Measurements from ENCODE around the gene TBRG1. TPM values are rescaled to one million over a fixed set of nuclear protein-coding genes. Genes with fewer than 3 reads are reported as not detected.
A peak's percentile ranks its signal among the peaks of the same experiment; 100 is the strongest.

Gene TBRG1
- total and polyA plus RNA-seq, 5 donors from 2014 or later: 30.3 to 60.7 (median 40.8) TPM

DNA sequence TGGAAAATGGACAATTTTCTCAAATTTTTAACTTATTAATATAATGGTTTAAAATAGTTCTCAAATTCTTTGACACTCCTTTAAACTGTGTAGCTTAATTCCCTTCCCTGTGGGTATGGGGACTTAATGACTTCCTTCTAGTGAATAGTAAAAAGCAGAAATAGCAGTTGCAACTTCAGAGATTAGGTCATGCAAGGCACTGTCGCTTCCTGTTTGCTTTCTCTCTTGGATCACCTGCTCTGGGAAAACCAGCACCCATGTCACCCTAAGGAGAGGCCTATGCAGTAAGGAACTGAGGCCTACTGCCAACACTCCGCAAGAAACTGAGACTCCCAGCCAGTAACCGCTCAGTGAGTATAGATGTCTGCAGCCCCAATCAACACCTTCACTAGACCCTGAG is 16.9 kb upstream of the TBRG1 start:
- Mint-ChIP-seq H3K9me3 (no peaks in the 10 kb centered on the region), H3K36me3 (no peaks in the 10 kb centered on the region), H3K4me3 (no peak overlapping the region), H3K27ac (no peak overlapping the region), H3K4me1 (no peaks in the 10 kb centered on the region), H3K27me3 (peaks cover 8% of the 10 kb centered on the region)
- no peak overlapping the region for H3K27ac ChIP-seq (ENCODE audit: insufficient read depth, low read length, poor library complexity, severe bottlenecking)
- H3K36me3 ChIP-seq (ENCODE audit: control insufficient read depth, insufficient read depth, low read length): no peaks in the 10 kb centered on the region
- ATAC-seq (ENCODE audit: low read depth in 2 of 2) (no peak), DNase-seq (no peak)
- no peak overlapping the region for H3K4me3 ChIP-seq (ENCODE audit: low read depth, low read length)
- no peaks in the 10 kb centered on the region for H3K4me1 ChIP-seq (ENCODE audit: control insufficient read depth, insufficient read depth, low read length, poor library complexity, severe bottlenecking)
- H3K9me3 ChIP-seq (ENCODE audit: control insufficient read depth in 2 of 2, low read length in 2 of 2): no peaks in the 10 kb centered on the region
- H3K27me3 ChIP-seq (ENCODE audit: control insufficient read depth, insufficient read depth, low read length): peaks cover 5% of the 10 kb centered on the region

DNA sequence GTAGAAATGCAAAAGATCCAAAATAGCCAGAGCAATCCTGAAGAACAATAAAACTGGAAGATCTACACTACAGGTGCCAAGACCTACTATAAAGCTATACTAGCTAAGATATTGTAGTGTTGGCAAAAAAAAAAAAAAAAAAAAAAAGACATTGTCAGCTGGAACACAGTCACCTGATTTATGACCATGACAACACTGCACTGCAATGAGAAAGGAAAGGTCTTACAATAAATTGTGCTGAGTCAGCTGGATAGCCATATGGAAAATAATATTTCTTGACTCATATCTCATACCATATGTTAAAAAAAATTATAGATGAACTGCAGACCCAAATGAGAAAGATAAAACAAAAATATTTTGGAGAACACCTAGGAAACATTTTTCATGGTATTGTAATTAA is 14.5 kb upstream of the TBRG1 start:
- no peak overlapping the region for H3K4me3 ChIP-seq (ENCODE audit: low read depth, low read length)
- H3K9me3 Mint-ChIP-seq: no peaks in the 10 kb centered on the region
- H3K27ac ChIP-seq (ENCODE audit: insufficient read depth, low read length, poor library complexity, severe bottlenecking): no peak overlapping the region
- no peaks in the 10 kb centered on the region for H3K4me1 ChIP-seq (ENCODE audit: control insufficient read depth, insufficient read depth, low read length, poor library complexity, severe bottlenecking)
- ATAC-seq (ENCODE audit: low read depth in 2 of 2) (no peak), DNase-seq (no peak)
- H3K36me3 ChIP-seq (ENCODE audit: control insufficient read depth, insufficient read depth, low read length): no peaks in the 10 kb centered on the region
- no peak overlapping the region for H3K27ac Mint-ChIP-seq
- H3K4me3 Mint-ChIP-seq: no peak overlapping the region
- H3K9me3 ChIP-seq (ENCODE audit: control insufficient read depth in 2 of 2, low read length in 2 of 2): no peaks in the 10 kb centered on the region
- H3K36me3 Mint-ChIP-seq: no peaks in the 10 kb centered on the region
- no peaks in the 10 kb centered on the region for H3K27me3 ChIP-seq (ENCODE audit: control insufficient read depth, insufficient read depth, low read length)
- H3K27me3 Mint-ChIP-seq: peaks cover 6% of the 10 kb centered on the region
- H3K4me1 Mint-ChIP-seq: peaks cover 0 to 6% (median 3%) of the 10 kb centered on the region in 4 donors

DNA sequence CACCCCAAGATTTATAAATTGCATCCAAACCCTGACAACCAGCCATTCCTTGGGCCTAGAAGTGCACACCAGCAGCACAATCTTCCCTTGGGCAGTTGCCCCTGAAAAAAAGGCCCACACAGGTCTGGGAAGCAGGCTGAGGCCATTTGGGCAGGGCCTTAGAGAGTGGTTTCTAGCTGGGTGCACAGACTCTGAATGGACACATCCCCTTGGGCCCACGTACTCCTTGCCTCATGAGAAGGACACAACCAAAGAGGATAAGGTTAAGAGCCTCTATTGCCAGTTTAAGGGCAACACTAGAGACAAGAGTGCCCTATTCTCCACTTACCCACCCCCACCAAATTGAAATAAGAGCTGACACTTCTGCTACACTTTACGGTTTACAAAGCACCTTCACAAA is 12.4 kb upstream of the TBRG1 start:
- Mint-ChIP-seq H3K36me3 (no peaks in the 10 kb centered on the region), H3K9me3 (no peaks in the 10 kb centered on the region), H3K4me1 (peaks cover 0 to 6% (median 3%) of the 10 kb centered on the region in 4 donors), H3K27ac (peak overlapping the region in 1 of 3 donors; percentile 29), H3K4me3 (no peak overlapping the region), H3K27me3 (peaks cover 12% of the 10 kb centered on the region)
- ATAC-seq (ENCODE audit: low read depth in 2 of 2) (no peak), DNase-seq (no peak)
- Histone ChIP-seq H3K4me1 (ENCODE audit: control insufficient read depth, insufficient read depth, low read length, poor library complexity, severe bottlenecking) (no peaks in the 10 kb centered on the region), H3K27ac (ENCODE audit: insufficient read depth, low read length, poor library complexity, severe bottlenecking) (no peak overlapping the region), H3K4me3 (ENCODE audit: low read depth, low read length) (no peak overlapping the region), H3K27me3 (ENCODE audit: control insufficient read depth, insufficient read depth, low read length) (no peaks in the 10 kb centered on the region), H3K36me3 (ENCODE audit: control insufficient read depth, insufficient read depth, low read length) (no peaks in the 10 kb centered on the region), H3K9me3 (ENCODE audit: control insufficient read depth in 2 of 2, low read length in 2 of 2) (no peaks in the 10 kb centered on the region)

DNA sequence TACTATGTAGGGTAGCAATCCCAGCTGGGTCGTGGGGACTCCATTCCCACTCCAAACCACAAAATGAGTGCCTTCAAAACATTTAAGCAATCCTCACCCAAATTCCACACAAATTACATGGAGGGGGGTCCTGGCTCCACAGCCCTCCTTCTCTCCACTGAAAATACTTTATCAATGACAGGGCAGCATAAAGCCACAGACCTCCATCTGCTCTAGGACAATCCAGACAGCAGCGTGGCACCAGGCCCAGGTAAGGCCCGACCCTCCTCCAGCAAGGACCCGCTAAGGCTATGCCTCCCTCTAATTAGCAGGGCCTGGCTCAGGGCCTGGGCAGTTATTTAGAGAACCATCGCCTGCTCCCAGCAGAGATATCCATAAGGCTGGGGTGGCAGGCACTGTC is 11.6 kb upstream of the TBRG1 start, which contains the start of gene PANX3:
PANX3 (plus strand) TSS at position 365 of the 400 bp plus-strand sequence. CDS start 129 bp downstream, outside the sequence.
- Histone ChIP-seq H3K9me3 (ENCODE audit: control insufficient read depth in 2 of 2, low read length in 2 of 2) (no peaks in the 10 kb centered on the region), H3K27ac (ENCODE audit: insufficient read depth, low read length, poor library complexity, severe bottlenecking) (no peak within 1 kb of the TSS), H3K4me1 (ENCODE audit: control insufficient read depth, insufficient read depth, low read length, poor library complexity, severe bottlenecking) (no peaks in the 10 kb centered on the region), H3K36me3 (ENCODE audit: control insufficient read depth, insufficient read depth, low read length) (no peaks in the 10 kb centered on the region), H3K4me3 (ENCODE audit: low read depth, low read length) (no peak within 1 kb of the TSS), H3K27me3 (ENCODE audit: control insufficient read depth, insufficient read depth, low read length) (no peaks in the 10 kb centered on the region)
- ATAC-seq (ENCODE audit: low read depth in 2 of 2) (no peak), DNase-seq (no peak)
- Mint-ChIP-seq H3K27me3 (peaks cover 10% of the 10 kb centered on the region), H3K4me1 (peaks cover 0 to 6% (median 3%) of the 10 kb centered on the region in 4 donors), H3K27ac (peak within 1 kb of the TSS in 1 of 3 donors; percentile 13), H3K4me3 (no peak within 1 kb of the TSS), H3K9me3 (no peaks in the 10 kb centered on the region), H3K36me3 (no peaks in the 10 kb centered on the region)

DNA sequence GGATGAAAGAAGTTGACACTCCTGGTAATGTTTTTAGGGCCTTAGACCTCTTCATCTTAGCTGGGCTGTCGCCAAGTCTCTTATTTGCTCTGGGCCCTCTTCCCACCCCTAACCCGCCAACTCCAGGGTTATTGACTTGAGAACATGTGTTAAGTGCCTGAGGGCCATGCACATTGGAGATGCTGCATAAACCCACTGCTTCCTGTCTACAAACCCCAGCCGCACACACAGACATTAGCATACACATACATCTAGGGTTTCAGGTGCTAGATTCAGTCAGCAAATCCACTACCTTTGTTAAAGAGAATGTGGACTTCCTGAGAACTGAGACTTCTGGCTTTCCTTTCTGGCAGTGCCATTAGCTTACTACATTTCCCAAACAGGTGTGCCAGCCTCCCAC is 10.6 kb upstream of the TBRG1 start:
- peaks cover 0 to 6% (median 3%) of the 10 kb centered on the region in 4 donors for H3K4me1 Mint-ChIP-seq
- no peaks in the 10 kb centered on the region for H3K4me1 ChIP-seq (ENCODE audit: control insufficient read depth, insufficient read depth, low read length, poor library complexity, severe bottlenecking)
- DNase-seq (peak in 1 of 3 donors; percentile 48), ATAC-seq (ENCODE audit: low read depth in 2 of 2) (peak in 1 of 2 donors; percentile 37)
- H3K9me3 Mint-ChIP-seq: no peaks in the 10 kb centered on the region
- H3K36me3 ChIP-seq (ENCODE audit: control insufficient read depth, insufficient read depth, low read length): no peaks in the 10 kb centered on the region
- H3K9me3 ChIP-seq (ENCODE audit: control insufficient read depth in 2 of 2, low read length in 2 of 2): no peaks in the 10 kb centered on the region
- H3K27me3 Mint-ChIP-seq: peaks cover 9% of the 10 kb centered on the region
- no peak overlapping the region for H3K27ac ChIP-seq (ENCODE audit: insufficient read depth, low read length, poor library complexity, severe bottlenecking)
- no peaks in the 10 kb centered on the region for H3K36me3 Mint-ChIP-seq
- peak overlapping the region in 1 of 3 donors; percentile 13 for H3K27ac Mint-ChIP-seq
- H3K4me3 Mint-ChIP-seq: no peak overlapping the region
- H3K4me3 ChIP-seq (ENCODE audit: low read depth, low read length): no peak overlapping the region
- no peaks in the 10 kb centered on the region for H3K27me3 ChIP-seq (ENCODE audit: control insufficient read depth, insufficient read depth, low read length)

DNA sequence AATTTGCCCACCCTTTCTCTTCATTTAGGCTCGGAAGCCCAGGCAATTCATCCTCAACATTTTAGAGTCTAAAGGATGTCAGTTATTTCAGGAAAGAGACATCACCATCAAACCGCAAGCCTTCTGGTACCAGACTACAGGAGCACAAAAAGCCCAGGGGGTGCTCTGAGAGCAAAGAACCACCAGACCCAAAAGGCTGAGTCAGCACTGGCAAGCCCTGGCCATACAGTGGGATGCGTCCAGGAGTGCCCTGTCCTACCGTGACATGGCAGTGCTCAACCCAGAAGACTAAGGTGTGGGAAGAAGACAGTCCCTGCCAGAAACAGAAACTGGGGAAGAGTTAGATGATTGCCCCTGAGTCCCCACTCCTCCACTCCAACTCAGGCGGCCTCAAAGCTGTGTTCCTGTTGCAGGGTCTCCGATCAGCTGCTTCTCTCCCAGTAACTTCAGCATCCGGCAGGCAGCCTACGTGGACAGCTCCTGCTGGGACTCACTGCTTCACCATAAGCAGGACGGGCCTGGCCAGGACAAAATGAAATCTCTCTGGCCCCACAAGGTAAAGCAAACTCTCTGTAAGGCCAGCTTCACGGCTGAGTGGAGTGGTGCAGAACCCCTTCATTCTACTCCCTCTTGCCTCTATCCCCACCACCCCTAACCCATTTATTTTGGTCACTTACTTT is 10.0 kb upstream of the TBRG1 start:
- DNase-seq (no peak), ATAC-seq (ENCODE audit: low read depth in 2 of 2) (no peak)
- Histone ChIP-seq H3K4me3 (ENCODE audit: low read depth, low read length) (no peak overlapping the region), H3K36me3 (ENCODE audit: control insufficient read depth, insufficient read depth, low read length) (no peaks in the 10 kb centered on the region), H3K27ac (ENCODE audit: insufficient read depth, low read length, poor library complexity, severe bottlenecking) (no peak overlapping the region), H3K27me3 (ENCODE audit: control insufficient read depth, insufficient read depth, low read length) (no peaks in the 10 kb centered on the region), H3K4me1 (ENCODE audit: control insufficient read depth, insufficient read depth, low read length, poor library complexity, severe bottlenecking) (no peaks in the 10 kb centered on the region), H3K9me3 (ENCODE audit: control insufficient read depth in 2 of 2, low read length in 2 of 2) (no peaks in the 10 kb centered on the region)
- Mint-ChIP-seq H3K4me1 (peaks cover 0 to 6% (median 4%) of the 10 kb centered on the region in 4 donors), H3K27me3 (peaks cover 15% of the 10 kb centered on the region), H3K36me3 (no peaks in the 10 kb centered on the region), H3K9me3 (no peaks in the 10 kb centered on the region), H3K27ac (no peak overlapping the region), H3K4me3 (no peak overlapping the region)

DNA sequence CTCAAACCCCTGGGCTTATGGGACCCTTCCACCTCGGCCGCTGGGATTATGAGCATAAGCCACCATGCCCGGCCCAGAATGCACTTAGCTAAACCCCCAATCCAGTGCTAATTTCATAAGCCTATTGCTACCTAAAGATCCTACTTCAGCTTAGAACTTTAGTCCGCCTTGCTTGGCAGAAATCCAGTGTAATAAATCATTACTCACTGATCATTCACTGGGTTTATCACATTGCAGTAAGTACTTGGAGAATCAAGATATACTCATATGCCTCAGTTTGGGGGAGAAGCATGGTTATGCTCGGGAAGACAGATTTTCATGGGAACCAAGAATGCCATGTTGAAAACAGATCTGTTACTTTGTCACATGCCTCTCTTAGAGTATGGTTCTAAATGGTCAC is 3.8 kb upstream of the TBRG1 start:
- Mint-ChIP-seq H3K9me3 (no peaks in the 10 kb centered on the region), H3K4me1 (peaks cover 8 to 25% (median 13%) of the 10 kb centered on the region in 4 donors), H3K36me3 (no peaks in the 10 kb centered on the region), H3K4me3 (no peak overlapping the region), H3K27me3 (peaks cover 36% of the 10 kb centered on the region), H3K27ac (no peak overlapping the region)
- Histone ChIP-seq H3K27me3 (ENCODE audit: control insufficient read depth, insufficient read depth, low read length) (peaks cover 5% of the 10 kb centered on the region), H3K4me3 (ENCODE audit: low read depth, low read length) (no peak overlapping the region), H3K36me3 (ENCODE audit: control insufficient read depth, insufficient read depth, low read length) (no peaks in the 10 kb centered on the region), H3K4me1 (ENCODE audit: control insufficient read depth, insufficient read depth, low read length, poor library complexity, severe bottlenecking) (peaks cover 4% of the 10 kb centered on the region), H3K9me3 (ENCODE audit: control insufficient read depth in 2 of 2, low read length in 2 of 2) (no peaks in the 10 kb centered on the region), H3K27ac (ENCODE audit: insufficient read depth, low read length, poor library complexity, severe bottlenecking) (no peak overlapping the region)
- DNase-seq: no peak
- ATAC-seq (ENCODE audit: low read depth in 2 of 2): no peak
